Peyer's patch (tissue), 4 donors: ENCODE results near the gene RPL6.

ENCODE experiments used
- POLR2A ChIP-seq, 2 donors: fragments of 450-650 bp; IDR thresholded peaks; one replicate each; pipeline ENCODE4 v1.5.1; 2017; ENCODE audit warnings: antibody characterized with exemption in 2 of 2, mild to moderate bottlenecking in 2 of 2, moderate library complexity in 2 of 2
- TF ChIP-seq, protein P1 (sequence below), 6 experiments: fragments of 450-650 bp in 4 of 6; fragments of 200-600 bp in 2 of 6; sonication (generic) in 1 of 6; IDR thresholded peaks; one replicate each; pipeline ENCODE4 v1.5.1; 2017 to 2019; ENCODE audit warnings: antibody characterized with exemption in 6 of 6, mild to moderate bottlenecking in 3 of 6, moderate library complexity in 1 of 6

DNA sequence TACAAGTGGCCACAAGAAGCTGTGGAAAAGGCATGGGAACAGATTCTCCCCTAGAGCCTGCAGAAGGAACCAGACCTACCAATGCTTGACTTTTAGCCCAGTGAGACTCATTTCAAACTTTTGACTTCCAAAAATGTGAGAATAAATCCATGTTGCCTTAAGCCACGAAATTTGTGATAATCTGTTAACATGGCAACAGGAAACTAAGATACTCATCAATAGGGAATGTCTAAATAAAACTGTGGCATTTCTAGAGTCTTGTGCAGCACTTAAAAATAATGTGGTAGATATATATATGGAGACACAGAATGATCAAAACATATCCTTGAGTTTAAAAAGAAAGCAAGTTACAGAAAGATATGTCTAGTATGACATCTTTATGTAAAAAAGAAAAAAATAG lies 39.2 kb downstream of the RPL6 start:
- TF ChIP-seq POLR2A (IDR thresholded peaks at IDR 0.05): no peak
- TF ChIP-seq, protein P1, sequence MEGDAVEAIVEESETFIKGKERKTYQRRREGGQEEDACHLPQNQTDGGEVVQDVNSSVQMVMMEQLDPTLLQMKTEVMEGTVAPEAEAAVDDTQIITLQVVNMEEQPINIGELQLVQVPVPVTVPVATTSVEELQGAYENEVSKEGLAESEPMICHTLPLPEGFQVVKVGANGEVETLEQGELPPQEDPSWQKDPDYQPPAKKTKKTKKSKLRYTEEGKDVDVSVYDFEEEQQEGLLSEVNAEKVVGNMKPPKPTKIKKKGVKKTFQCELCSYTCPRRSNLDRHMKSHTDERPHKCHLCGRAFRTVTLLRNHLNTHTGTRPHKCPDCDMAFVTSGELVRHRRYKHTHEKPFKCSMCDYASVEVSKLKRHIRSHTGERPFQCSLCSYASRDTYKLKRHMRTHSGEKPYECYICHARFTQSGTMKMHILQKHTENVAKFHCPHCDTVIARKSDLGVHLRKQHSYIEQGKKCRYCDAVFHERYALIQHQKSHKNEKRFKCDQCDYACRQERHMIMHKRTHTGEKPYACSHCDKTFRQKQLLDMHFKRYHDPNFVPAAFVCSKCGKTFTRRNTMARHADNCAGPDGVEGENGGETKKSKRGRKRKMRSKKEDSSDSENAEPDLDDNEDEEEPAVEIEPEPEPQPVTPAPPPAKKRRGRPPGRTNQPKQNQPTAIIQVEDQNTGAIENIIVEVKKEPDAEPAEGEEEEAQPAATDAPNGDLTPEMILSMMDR (IDR thresholded peaks at IDR 0.05): no peak
